NCI-H2081 (cell line): ENCODE results near the gene XYLT2.
"Not testable (repeated sequence)": the region's sequence is repeated elsewhere in the genome, so short reads cannot be mapped to it uniquely, and the experiment has no call there.

Source experiments
- DNase-seq, 2 experiments: peaks; one replicate each; lab custom pipeline; 2025; lab: John Stamatoyannopoulos, UW

Gene XYLT2

DNA sequence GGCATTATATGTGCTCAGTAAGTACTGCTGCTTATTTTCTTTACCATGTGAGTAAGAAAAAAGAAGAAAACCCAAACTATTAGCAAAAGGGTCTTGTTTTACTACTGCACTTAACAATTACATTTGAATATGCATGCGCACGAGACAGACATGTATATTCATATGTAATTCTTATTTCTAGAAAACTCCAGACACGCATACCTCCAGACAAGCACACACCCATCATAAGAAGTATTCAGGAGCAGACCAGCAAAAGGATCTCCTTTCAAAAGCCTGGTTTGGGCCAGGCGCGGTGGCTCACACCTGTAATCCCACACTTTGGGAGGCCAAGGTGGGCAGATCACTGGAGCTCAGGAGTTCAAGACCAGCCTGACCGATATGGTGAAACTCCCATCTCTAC is 43.6 kb downstream of the XYLT2 start:
- no peak for DNase-seq

DNA sequence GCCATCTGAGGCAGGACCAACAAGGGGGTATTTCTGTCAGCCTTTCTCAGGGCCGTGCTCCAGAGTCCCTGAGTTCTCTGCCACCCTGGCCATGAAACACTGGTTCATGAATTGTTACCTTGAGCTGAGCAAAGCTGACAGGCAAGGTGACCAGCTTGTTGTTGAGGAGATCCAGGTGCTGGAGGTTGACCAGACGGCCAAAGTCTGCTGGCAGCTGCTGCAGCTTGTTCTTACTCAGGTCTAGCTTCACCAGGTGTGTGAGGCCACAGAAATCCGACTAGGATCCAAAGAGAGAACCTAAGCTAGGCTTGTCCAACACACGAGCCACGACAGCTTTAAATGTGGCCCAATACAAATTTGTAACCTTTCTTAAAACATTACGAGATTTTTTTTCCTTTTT is 46.7 kb downstream of the XYLT2 start:
- no peak for DNase-seq

- DNase-seq = no peak
These were observed 47.8 kb downstream of the XYLT2 start for GRCh38 chr17:50393700-50394099.

DNA sequence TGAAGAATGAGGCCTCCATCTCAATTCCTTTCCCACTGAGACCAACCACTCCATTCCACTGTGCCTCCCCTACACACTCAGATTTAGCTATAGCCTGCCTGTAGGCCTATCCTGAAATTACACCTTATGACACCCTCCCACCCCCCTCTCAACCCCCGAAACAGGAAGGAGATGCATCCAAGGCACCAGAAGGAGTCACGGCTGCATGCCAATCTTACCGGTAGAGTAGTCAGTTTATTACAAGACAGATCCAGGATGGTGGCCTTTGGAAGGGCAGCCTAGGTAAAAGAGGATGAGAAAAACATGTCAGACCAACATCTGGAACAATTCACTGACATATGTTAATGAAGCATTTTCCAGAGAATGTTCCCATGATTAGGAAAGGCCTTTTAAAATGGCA is 48.8 kb downstream of the XYLT2 start:
- no peak for DNase-seq

DNA sequence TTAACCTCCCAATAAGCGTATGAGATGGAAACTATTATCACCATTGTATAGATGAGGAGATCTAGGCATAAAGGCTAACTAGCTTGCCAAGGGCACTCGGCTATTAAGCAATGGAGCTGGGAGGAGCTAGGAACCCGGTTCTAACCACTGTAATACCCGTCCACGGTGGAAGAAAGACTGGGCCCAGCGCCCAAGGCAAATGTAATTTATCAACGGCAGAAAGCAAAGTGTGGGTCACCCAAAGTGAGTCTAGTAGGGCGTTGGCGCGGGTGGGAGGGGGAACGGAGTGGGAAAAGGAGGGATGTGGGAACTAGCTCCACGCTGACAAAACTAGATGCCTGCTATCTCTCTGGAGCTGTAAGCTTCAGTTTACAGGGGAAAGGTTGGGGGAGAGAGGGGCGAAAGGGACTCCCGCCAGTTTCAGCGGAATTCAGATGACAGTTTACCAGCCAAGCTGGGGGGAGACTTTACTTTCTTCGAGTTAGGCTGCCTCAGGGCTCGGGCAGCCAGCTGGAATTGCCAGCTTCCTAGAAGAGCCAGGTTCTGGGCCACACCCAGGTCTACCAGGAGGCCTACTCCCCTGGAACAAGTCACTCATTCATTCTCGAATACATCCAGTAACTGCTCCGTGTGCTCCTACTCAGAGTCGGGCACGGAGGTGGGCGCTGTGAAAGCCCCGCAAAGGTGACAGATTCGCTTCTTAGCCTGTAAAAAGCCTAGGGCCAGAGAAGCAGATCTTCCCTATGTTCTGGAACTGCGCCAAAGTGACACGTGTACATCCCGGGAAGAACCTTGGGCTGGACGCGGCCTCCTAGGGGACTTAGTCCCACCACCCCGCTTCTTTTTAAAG is 50.6 kb downstream of the XYLT2 start:
- peak in 1 of 2 experiments; percentile 39 for DNase-seq

GRCh38 chr17:50397111-50397918 is 51.4 kb downstream of the XYLT2 start, which contains the start of gene LRRC59:
TSS of gene LRRC59 (minus strand) at chr17:50397523. CDS start at chr17:50397317, 206 bp downstream.
- peak; percentile 82 to 83 for DNase-seq

DNA sequence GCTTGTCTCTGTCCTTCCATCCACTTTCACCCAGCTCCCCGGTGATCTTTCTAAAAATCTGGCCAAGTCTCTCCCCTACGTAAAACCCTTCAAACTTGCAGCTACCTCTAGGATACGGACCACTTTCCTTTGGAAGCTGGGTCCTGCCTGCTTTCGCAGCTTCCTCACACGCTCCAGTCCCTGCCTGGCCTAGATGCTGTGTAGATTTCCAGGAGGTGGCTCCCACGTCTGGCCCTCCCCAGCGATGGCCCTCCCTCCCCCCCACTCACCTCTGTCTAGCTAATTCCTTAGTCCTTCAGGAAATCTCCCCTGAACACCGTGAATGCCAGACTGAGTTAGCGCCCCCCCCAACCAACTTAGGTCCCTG is 52.0 kb downstream of the XYLT2 start:
- no peak for DNase-seq

DNA sequence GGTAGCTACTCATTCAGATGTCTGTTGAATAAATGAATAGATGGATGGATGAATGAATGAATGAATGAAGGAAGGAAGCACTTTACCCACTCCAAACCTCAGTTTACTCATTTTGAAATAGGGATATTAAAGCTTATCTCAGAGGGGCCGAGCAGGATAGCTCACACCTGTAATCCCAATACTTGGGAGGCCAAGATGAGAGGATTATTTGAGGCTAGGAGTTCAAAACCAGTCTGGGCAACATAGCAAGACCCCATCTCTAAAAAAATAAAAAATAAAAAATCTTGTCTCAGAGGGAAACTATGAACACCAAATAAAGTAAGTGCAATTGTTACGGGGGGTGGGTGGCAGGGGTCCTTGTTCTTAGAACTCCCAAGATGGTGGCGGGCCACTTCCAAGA is 52.7 kb downstream of the XYLT2 start:
- not testable (repeated sequence) for DNase-seq

DNA sequence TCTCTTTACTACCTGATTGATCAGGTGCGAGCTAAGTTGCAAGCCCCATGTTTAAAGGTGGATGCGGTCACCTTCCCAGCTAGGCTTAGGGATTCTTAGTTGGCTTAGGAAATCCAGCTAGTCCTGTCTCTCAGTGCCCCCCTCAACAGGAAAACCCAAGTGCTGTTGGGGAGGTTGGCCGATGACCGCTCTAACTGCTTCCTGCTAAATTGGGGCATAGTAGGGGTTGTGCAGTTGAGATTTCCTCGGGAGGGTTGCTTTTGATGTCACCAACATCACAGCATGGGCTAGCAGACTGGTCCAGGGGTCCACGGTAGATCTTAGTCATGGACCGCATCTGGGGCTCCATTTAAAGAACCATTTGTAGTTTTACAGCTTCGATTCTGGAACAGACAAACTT is 53.7 kb downstream of the XYLT2 start:
- DNase-seq = not testable (repeated sequence)

DNA sequence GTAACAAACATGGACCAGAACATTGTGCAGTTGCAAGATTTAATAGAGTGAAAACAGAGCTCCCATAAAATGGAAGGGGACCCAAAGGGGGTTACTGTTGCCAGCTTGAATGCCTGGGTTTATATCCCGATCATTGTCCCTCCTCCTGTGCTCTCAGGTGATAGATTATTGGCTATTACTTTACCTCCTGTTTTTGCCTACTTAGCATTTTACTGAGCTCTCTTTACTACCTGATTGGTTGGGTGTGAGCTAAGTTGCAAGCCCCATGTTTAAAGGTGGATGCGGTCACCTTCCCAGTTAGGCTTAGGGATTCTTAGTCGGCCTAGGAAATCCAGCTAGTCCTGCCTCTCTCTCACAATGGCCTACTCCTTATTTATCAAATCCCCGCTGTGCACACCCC is 59.4 kb downstream of the XYLT2 start:
- DNase-seq = not testable (repeated sequence)

DNA sequence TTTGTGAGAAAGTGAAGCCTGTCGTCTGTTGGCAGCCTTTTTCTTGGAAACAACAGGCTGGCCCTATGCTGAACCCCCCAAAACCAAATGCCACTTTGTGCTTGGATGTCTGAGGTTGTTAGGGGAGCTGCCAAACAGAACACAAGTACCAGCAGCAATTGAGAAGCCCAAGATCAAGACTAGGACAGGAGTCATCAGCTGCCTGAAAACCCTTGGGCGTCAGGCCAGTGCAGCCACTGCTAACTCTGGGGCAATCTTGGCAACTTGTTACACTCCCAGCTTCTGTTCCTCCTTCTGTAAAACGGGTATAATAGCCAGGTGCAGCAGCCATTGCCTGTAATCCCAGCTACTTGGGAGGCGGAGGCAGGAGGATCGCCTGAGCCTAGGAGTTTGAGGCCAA is 60.7 kb downstream of the XYLT2 start:
- DNase-seq = no peak

GRCh38 chr17:50407921-50408320 is 62.0 kb downstream of the XYLT2 start:
- DNase-seq = no peak
